ENCODE measurements around the gene SCAMP4.

The SCAMP4 gene

GRCh38 chr19:1950640-1951039 is 45.4 kb downstream of the SCAMP4 start:
- H3K79me2 ChIP-seq (ENCODE audit: insufficient read depth, low read length): peaks cover 24% of the 10 kb centered on the region
- no peak overlapping the region for H3K27ac ChIP-seq (ENCODE audit: low read depth, low read length, poor library complexity, severe bottlenecking)
- no peaks in the 10 kb centered on the region for H3K4me1 ChIP-seq (ENCODE audit: insufficient read depth, low read length, severe bottlenecking)
- no peak overlapping the region for H2AFZ ChIP-seq (ENCODE audit: low read length)
- TF ChIP-seq CTCF (IDR thresholded peaks at IDR 0.05; ENCODE audit: low read length) (no peak), EZH2 (IDR thresholded peaks at IDR 0.05; ENCODE audit: borderline replicate concordance, low read length) (no peak)
- no peak overlapping the region for H3K4me3 ChIP-seq (ENCODE audit: low read depth, low read length, poor library complexity, severe bottlenecking)
- no peaks in the 10 kb centered on the region for H3K27me3 ChIP-seq (ENCODE audit: insufficient read depth, low read length)
- no peaks in the 10 kb centered on the region for H3K9me2 ChIP-seq (ENCODE audit: low read depth, low read length)
- no peak overlapping the region for H3K9ac ChIP-seq (ENCODE audit: low read length)
- no peaks in the 10 kb centered on the region for H3F3A ChIP-seq (ENCODE audit: insufficient read depth, low read length)
- H3K9me3 ChIP-seq (ENCODE audit: low read length): no peaks in the 10 kb centered on the region
- H4K20me1 ChIP-seq (ENCODE audit: insufficient read depth, low read length): no peaks in the 10 kb centered on the region
- peaks cover 35% of the 10 kb centered on the region; the same call in 1 of the 2 replicates for H3K36me3 ChIP-seq (ENCODE audit: insufficient read depth, low read length)
- H3K4me2 ChIP-seq (ENCODE audit: low read length): no peak overlapping the region

GRCh38 chr19:1952635-1953034 is 47.4 kb downstream of the SCAMP4 start:
- Histone ChIP-seq H3K9me3 (ENCODE audit: low read length) (no peaks in the 10 kb centered on the region), H4K20me1 (ENCODE audit: insufficient read depth, low read length) (no peaks in the 10 kb centered on the region), H3K27me3 (ENCODE audit: insufficient read depth, low read length) (no peaks in the 10 kb centered on the region), H3K36me3 (ENCODE audit: insufficient read depth, low read length) (peaks cover 30% of the 10 kb centered on the region; the same call in 1 of the 2 replicates), H3K4me3 (ENCODE audit: low read depth, low read length, poor library complexity, severe bottlenecking) (no peak overlapping the region), H3K9me2 (ENCODE audit: low read depth, low read length) (no peaks in the 10 kb centered on the region), H3K4me1 (ENCODE audit: insufficient read depth, low read length, severe bottlenecking) (no peaks in the 10 kb centered on the region), H3K79me2 (ENCODE audit: insufficient read depth, low read length) (peaks cover 11% of the 10 kb centered on the region), H3K4me2 (ENCODE audit: low read length) (no peak overlapping the region), H3K27ac (ENCODE audit: low read depth, low read length, poor library complexity, severe bottlenecking) (no peak overlapping the region), H3K9ac (ENCODE audit: low read length) (no peak overlapping the region), H3F3A (ENCODE audit: insufficient read depth, low read length) (no peaks in the 10 kb centered on the region), H2AFZ (ENCODE audit: low read length) (no peak overlapping the region)
- TF ChIP-seq CTCF (IDR thresholded peaks at IDR 0.05; ENCODE audit: low read length) (no peak), EZH2 (IDR thresholded peaks at IDR 0.05; ENCODE audit: borderline replicate concordance, low read length) (no peak)

GRCh38 chr19:1953037-1953436 is 47.8 kb downstream of the SCAMP4 start:
- Histone ChIP-seq H3F3A (ENCODE audit: insufficient read depth, low read length) (no peaks in the 10 kb centered on the region), H3K4me2 (ENCODE audit: low read length) (no peak overlapping the region), H3K9me3 (ENCODE audit: low read length) (no peaks in the 10 kb centered on the region), H3K4me3 (ENCODE audit: low read depth, low read length, poor library complexity, severe bottlenecking) (no peak overlapping the region), H3K9ac (ENCODE audit: low read length) (no peak overlapping the region), H3K27ac (ENCODE audit: low read depth, low read length, poor library complexity, severe bottlenecking) (no peak overlapping the region), H3K79me2 (ENCODE audit: insufficient read depth, low read length) (peaks cover 11% of the 10 kb centered on the region), H2AFZ (ENCODE audit: low read length) (no peak overlapping the region), H4K20me1 (ENCODE audit: insufficient read depth, low read length) (no peaks in the 10 kb centered on the region), H3K4me1 (ENCODE audit: insufficient read depth, low read length, severe bottlenecking) (no peaks in the 10 kb centered on the region), H3K36me3 (ENCODE audit: insufficient read depth, low read length) (peaks cover 30% of the 10 kb centered on the region; the same call in 1 of the 2 replicates), H3K27me3 (ENCODE audit: insufficient read depth, low read length) (no peaks in the 10 kb centered on the region), H3K9me2 (ENCODE audit: low read depth, low read length) (no peaks in the 10 kb centered on the region)
- TF ChIP-seq CTCF (IDR thresholded peaks at IDR 0.05; ENCODE audit: low read length) (no peak), EZH2 (IDR thresholded peaks at IDR 0.05; ENCODE audit: borderline replicate concordance, low read length) (no peak)

Measured in OCI-LY1 (cell line).